Neural progenitor cell (in vitro differentiated cells): ENCODE data around the gene UBTD1. TPM values are rescaled to one million over a fixed set of nuclear protein-coding genes. Genes with fewer than 3 reads are reported as not detected.
A peak's percentile ranks its signal among the peaks of the same experiment; 100 is the strongest.

Experiments
- DNase-seq: peaks from one replicate; pipeline ENCODE4 v3.0.0-alpha.2; 2016; ENCODE audit warnings: low spot score
- H2AFZ ChIP-seq: fragments of 200-600 bp; sonication (generic); replicated peaks from 2 replicates; pipeline ENCODE4 v1.6.1; 2016; ENCODE audit warnings: antibody characterized with exemption
- H3F3A ChIP-seq: fragments of 200-600 bp; sonication (generic); 2 replicates; pipeline ENCODE4 v1.6.1; 2016; ENCODE audit warnings: antibody characterized with exemption, low read depth
- H3K27ac ChIP-seq: fragments of 200-600 bp; sonication (generic); 2 replicates; pipeline ENCODE4 v1.5.1; 2016; ENCODE audit warnings: mild to moderate bottlenecking
- H3K27me3 ChIP-seq: fragments of 200-600 bp; sonication (generic); 2 replicates; pipeline ENCODE4 v1.6.1; 2016; ENCODE audit warnings: mild to moderate bottlenecking, moderate library complexity
- H3K36me3 ChIP-seq: fragments of 200-600 bp; sonication (generic); 2 replicates; pipeline ENCODE4 v1.5.1; 2016
- H3K4me1 ChIP-seq: fragments of 200-600 bp; sonication (generic); 2 replicates; pipeline ENCODE4 v1.6.1; 2016; ENCODE audit warnings: mixed run types
- H3K4me2 ChIP-seq: fragments of 200-600 bp; sonication (generic); 2 replicates; pipeline ENCODE4 v1.6.1; 2016
- H3K4me3 ChIP-seq: fragments of 200-600 bp; sonication (generic); 2 replicates; pipeline ENCODE4 v1.5.1; 2016
- H3K79me2 ChIP-seq: fragments of 200-600 bp; sonication (generic); 2 replicates; pipeline ENCODE4 v1.6.1; 2016; ENCODE audit warnings: low read depth
- H3K9ac ChIP-seq: fragments of 200-600 bp; sonication (generic); 2 replicates; pipeline ENCODE4 v1.6.1; 2016
- H3K9me3 ChIP-seq: fragments of 200-600 bp; sonication (generic); 2 replicates; pipeline ENCODE4 v1.5.1; 2016; ENCODE audit warnings: low read depth
- H4K20me1 ChIP-seq: fragments of 200-600 bp; sonication (generic); 2 replicates; pipeline ENCODE4 v1.6.1; 2016; ENCODE audit warnings: low read depth
- H3K27ac Mint-ChIP-seq: 3 replicates; pipeline ENCODE4 v1.8.0; 2021; ENCODE audit warnings: mixed read lengths
- H3K27me3 Mint-ChIP-seq: 2 replicates; pipeline ENCODE4 v1.8.0; 2022; ENCODE audit warnings: low read depth, mild to moderate bottlenecking, inconsistent platforms, moderate library complexity, mixed read lengths; ENCODE audit not compliant: insufficient read depth
- H3K36me3 Mint-ChIP-seq: 3 replicates; pipeline ENCODE4 v1.8.0; 2021; ENCODE audit warnings: mixed read lengths
- H3K4me1 Mint-ChIP-seq: 3 replicates; pipeline ENCODE4 v1.8.0; 2021; ENCODE audit warnings: mixed read lengths
- H3K4me3 Mint-ChIP-seq: 3 replicates; pipeline ENCODE4 v1.8.0; 2021; ENCODE audit warnings: mild to moderate bottlenecking, moderate library complexity, mixed read lengths
- H3K9me3 Mint-ChIP-seq: 3 replicates; pipeline ENCODE4 v1.8.0; 2020; ENCODE audit warnings: mixed read lengths
- EZH2 ChIP-seq: fragments of 200-600 bp; sonication (generic); IDR thresholded peaks from 2 replicates; pipeline ENCODE4 v1.6.1; 2017; ENCODE audit warnings: antibody characterized with exemption, mild to moderate bottlenecking, moderate library complexity
- EZH2phosphoT487 ChIP-seq: fragments of 200-600 bp; sonication (generic); IDR thresholded peaks from 2 replicates; pipeline ENCODE4 v1.6.1; 2017; ENCODE audit warnings: antibody characterized with exemption
- total RNA-seq: library from RNA; depleted of rRNA; stranded (reverse); fragments of >200 nt; gene quantifications from 2 replicates; pipeline ENCODE4 v1.2.3, GENCODE V29; 2015; ENCODE audit warnings: low replicate concordance
- TF ChIP-seq, protein P1 (sequence below): fragments of 200-600 bp; sonication (generic); IDR thresholded peaks from 2 replicates; pipeline ENCODE4 v1.5.1; 2017; ENCODE audit warnings: antibody characterized with exemption, mild to moderate bottlenecking

UBTD1 gene
- total RNA-seq, 1 donor from 2014 or later = 4.7 TPM

DNA sequence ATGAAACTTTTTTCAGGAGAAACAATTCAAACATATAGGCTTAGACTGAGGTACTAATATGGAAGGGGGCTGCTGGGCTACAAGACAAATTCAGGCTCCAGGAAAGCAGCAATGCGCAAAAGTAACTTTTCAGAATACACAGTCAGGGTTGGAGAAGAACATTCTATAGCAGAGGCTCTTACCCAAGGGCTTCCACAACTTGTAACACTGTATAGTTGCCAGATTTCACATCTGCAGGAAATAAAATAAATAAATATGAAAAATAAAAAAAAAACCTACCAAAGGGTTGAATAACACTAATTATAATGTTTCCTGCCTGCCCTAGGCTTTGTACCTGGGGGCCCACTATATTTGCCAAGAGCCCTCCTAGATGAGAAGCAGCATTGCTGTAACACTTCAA, 14.8 kb upstream of the UBTD1 start:
- Mint-ChIP-seq H3K36me3 (peaks cover 15% of the 10 kb centered on the region), H3K9me3 (no peaks in the 10 kb centered on the region), H3K27ac (no peak overlapping the region), H3K4me3 (no peak overlapping the region), H3K4me1 (peaks cover 6% of the 10 kb centered on the region), H3K27me3 (peaks cover 2% of the 10 kb centered on the region)
- H3F3A ChIP-seq = peaks cover 19% of the 10 kb centered on the region
- H3K36me3 ChIP-seq = peaks cover 8% of the 10 kb centered on the region
- TF ChIP-seq, protein P1, sequence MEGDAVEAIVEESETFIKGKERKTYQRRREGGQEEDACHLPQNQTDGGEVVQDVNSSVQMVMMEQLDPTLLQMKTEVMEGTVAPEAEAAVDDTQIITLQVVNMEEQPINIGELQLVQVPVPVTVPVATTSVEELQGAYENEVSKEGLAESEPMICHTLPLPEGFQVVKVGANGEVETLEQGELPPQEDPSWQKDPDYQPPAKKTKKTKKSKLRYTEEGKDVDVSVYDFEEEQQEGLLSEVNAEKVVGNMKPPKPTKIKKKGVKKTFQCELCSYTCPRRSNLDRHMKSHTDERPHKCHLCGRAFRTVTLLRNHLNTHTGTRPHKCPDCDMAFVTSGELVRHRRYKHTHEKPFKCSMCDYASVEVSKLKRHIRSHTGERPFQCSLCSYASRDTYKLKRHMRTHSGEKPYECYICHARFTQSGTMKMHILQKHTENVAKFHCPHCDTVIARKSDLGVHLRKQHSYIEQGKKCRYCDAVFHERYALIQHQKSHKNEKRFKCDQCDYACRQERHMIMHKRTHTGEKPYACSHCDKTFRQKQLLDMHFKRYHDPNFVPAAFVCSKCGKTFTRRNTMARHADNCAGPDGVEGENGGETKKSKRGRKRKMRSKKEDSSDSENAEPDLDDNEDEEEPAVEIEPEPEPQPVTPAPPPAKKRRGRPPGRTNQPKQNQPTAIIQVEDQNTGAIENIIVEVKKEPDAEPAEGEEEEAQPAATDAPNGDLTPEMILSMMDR = no peak
- no peak for TF ChIP-seq EZH2phosphoT487
- TF ChIP-seq EZH2 = no peak
- peaks cover 31% of the 10 kb centered on the region for H4K20me1 ChIP-seq
- no peaks in the 10 kb centered on the region for H3K27me3 ChIP-seq
- no peaks in the 10 kb centered on the region for H3K9me3 ChIP-seq
- no peak overlapping the region for H3K27ac ChIP-seq
- H3K79me2 ChIP-seq = peaks cover 70% of the 10 kb centered on the region
- H2AFZ ChIP-seq = no peak overlapping the region
- no peak overlapping the region for H3K4me3 ChIP-seq
- H3K4me2 ChIP-seq = no peak overlapping the region
- peaks cover 9% of the 10 kb centered on the region for H3K4me1 ChIP-seq
- DNase-seq = no peak
- peak overlapping the region; percentile 21 for H3K9ac ChIP-seq

DNA sequence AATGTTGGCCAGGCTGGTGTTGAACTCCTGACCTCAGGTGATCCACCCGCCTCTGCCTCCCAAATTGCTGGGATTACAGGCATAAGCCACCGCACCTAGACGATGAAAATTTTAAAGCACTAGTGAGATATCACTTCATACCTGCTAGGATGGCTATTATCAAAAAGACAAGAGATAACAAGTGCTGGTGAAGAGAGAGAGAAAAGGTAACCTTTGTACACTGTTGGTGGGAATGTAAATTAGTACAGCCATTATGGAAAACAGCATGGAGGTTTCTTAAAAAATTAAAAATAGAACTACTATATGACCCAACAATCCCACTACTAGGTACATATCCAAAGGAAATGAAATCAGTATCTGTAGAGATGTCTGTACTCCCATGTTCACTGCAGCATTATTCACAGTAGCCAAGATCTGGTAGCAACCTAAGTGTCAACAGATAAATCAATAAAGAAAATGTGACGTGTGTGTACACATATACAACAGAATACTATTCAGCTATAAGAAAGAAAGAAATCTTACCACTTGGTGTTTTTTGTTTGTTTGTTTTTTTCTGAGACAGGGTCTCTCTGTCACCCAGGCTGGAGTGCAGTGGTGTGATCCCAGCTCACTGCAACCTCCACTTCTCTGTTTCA, 13.0 kb upstream of the UBTD1 start:
- peaks cover 14% of the 10 kb centered on the region for H3F3A ChIP-seq
- peaks cover 38% of the 10 kb centered on the region for H4K20me1 ChIP-seq
- no peak overlapping the region for H3K4me2 ChIP-seq
- Mint-ChIP-seq H3K9me3 (no peaks in the 10 kb centered on the region), H3K27me3 (peaks cover 2% of the 10 kb centered on the region), H3K27ac (no peak overlapping the region), H3K4me1 (peaks cover 4% of the 10 kb centered on the region), H3K36me3 (peaks cover 5% of the 10 kb centered on the region), H3K4me3 (no peak overlapping the region)
- H3K4me3 ChIP-seq = no peak overlapping the region
- TF ChIP-seq EZH2phosphoT487 (no peak), EZH2 (no peak)
- TF ChIP-seq, protein P1 = no peak
- H2AFZ ChIP-seq = no peak overlapping the region
- H3K27ac ChIP-seq = no peak overlapping the region
- peaks cover 89% of the 10 kb centered on the region for H3K79me2 ChIP-seq
- no peaks in the 10 kb centered on the region for H3K27me3 ChIP-seq
- no peaks in the 10 kb centered on the region for H3K9me3 ChIP-seq
- no peak for DNase-seq
- H3K4me1 ChIP-seq = no peaks in the 10 kb centered on the region
- no peak overlapping the region for H3K9ac ChIP-seq
- H3K36me3 ChIP-seq = peaks cover 4% of the 10 kb centered on the region

DNA sequence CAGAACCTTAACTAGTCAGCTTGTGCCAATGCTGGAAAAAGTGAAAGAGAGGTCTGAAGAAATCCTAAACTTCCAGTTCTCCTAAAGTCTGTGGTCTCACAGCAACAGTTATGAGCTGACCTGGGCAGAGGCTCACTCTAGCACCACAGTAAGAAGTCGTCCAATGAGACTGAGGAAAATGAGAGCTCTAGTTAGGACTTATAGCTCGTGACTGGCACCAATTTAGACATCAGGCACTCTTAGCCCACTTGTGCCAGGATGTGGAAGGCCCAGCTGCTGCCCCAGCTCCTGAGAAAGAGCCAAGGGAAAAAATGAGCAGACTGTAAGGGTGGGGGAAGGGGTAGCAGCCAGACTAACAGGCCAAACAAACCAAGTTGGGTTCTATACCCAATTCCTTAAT, 8.1 kb upstream of the UBTD1 start:
- no peak for DNase-seq
- Histone ChIP-seq H3K9ac (no peak overlapping the region), H3K4me2 (no peak overlapping the region), H3K79me2 (peaks cover 100% of the 10 kb centered on the region), H2AFZ (no peak overlapping the region), H3K9me3 (no peaks in the 10 kb centered on the region), H3K4me1 (peaks cover 13% of the 10 kb centered on the region), H3K27ac (no peak overlapping the region), H3F3A (peaks cover 16% of the 10 kb centered on the region), H3K27me3 (no peaks in the 10 kb centered on the region), H3K4me3 (no peak overlapping the region), H3K36me3 (peaks cover 4% of the 10 kb centered on the region), H4K20me1 (peaks cover 62% of the 10 kb centered on the region)
- Mint-ChIP-seq H3K27me3 (no peaks in the 10 kb centered on the region), H3K4me1 (peaks cover 19% of the 10 kb centered on the region), H3K4me3 (no peak overlapping the region), H3K9me3 (no peaks in the 10 kb centered on the region), H3K36me3 (peaks cover 7% of the 10 kb centered on the region), H3K27ac (no peak overlapping the region)
- TF ChIP-seq, protein P1 = no peak
- no peak for TF ChIP-seq EZH2phosphoT487
- no peak for TF ChIP-seq EZH2
